GM21825 (cell line): Measurements from ENCODE around the gene SLCO3A1.
"Not testable (repeated sequence)": the region's sequence is repeated elsewhere in the genome, so short reads cannot be mapped to it uniquely, and the experiment has no call there.

Experiments used
- ATAC-seq: cut with Tn5 transposase; IDR thresholded peaks from one replicate; pipeline ENCODE4 v1.9.1; 2021; ENCODE audit warnings: mild to moderate bottlenecking, moderate library complexity; ENCODE audit not compliant: unreplicated experiment

SLCO3A1 gene

GRCh38 chr15:91961357-91961756 lies 107.8 kb downstream of the SLCO3A1 start:
- no peak for ATAC-seq

GRCh38 chr15:91963747-91964146 lies 110.2 kb downstream of the SLCO3A1 start:
- ATAC-seq = not testable (repeated sequence)

- ATAC-seq = no peak
Observed at GRCh38 chr15:91965501-91966193, 112.1 kb downstream of the SLCO3A1 start.

- ATAC-seq = no peak
Observed at GRCh38 chr15:91966194-91966552, 112.7 kb downstream of the SLCO3A1 start.

- ATAC-seq = no peak
Observed at GRCh38 chr15:91967935-91968606, 114.6 kb downstream of the SLCO3A1 start.

DNA sequence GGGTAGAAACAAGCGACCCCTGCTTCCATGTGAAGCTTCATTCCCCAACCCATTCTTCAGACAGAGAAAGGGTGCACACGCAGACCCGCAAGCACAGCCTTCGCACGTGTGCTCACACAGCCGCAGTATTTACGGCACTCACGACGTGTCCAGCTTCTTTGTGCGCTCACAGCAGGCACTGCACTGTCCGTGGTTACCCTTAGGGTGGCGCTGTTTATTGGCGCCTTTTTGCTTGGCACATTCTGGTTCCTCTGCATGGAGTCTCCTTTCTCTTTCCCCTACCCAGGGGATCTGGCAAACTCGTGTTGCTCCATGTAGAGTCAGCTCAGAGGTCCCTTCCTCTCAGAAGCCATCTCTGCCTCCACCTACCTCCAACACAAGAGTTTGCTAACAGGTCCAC lies 115.1 kb downstream of the SLCO3A1 start:
- no peak for ATAC-seq

DNA sequence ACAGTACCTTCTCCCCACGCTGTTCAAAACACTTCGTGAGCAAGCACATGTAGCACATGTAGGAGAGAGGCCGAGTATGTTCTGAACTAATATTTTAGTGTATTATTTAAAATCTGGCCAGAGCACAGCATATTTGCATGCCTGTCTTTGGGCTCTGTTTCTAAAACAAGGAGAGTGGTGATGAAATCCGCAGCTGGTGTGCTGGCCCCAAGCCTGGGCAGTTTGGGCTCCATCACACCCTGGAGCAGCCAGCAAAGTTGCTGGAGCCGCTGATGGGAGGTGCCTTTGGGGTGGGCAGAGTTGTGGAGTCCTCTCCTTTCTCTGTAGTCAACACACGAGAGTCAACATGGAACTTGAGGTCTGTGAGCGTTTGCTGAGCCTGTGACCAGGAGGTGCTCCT lies 116.6 kb downstream of the SLCO3A1 start:
- ATAC-seq = no peak

DNA sequence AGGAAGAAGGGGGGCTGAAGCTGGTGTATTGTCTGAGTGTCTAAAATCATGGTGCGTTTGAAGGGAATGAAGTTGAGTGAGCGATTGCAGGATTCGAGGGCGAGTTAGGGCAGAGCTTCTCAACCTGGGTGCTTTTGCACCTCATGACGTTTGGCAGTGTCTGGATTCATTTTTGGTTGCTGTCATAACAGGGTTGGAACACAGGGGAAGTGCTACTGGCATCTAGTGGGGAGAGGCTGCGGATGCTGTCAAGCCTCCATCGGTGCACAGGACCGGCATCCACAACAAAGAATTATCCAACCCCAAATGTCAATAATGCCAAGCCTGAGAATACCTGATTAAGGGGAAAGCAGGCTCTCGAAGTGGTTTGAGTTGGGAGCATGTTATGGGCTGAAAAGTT lies 120.0 kb downstream of the SLCO3A1 start:
- ATAC-seq = no peak

DNA sequence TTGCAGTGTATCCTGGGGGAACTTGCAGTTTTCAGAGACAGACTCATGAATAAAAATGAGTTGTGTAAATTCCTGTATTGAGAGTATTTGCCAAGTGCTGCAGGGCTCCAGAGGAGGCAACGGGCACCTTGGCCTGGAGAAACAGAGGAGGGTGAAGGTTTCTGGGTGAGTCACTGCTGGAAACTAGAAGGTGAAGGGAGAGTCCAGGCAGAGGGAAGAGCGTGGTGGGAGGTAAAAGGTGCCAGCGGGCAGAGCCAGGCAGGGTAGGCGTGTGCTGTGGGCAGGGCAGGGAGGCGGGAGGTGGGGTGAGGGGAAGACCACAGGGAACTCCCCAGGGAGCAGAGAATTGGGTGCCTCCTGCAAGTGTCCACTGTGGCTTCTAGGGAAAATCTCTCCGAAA lies 120.8 kb downstream of the SLCO3A1 start:
- ATAC-seq = no peak

GRCh38 chr15:91975241-91975978 lies 121.9 kb downstream of the SLCO3A1 start:
- no peak for ATAC-seq

DNA sequence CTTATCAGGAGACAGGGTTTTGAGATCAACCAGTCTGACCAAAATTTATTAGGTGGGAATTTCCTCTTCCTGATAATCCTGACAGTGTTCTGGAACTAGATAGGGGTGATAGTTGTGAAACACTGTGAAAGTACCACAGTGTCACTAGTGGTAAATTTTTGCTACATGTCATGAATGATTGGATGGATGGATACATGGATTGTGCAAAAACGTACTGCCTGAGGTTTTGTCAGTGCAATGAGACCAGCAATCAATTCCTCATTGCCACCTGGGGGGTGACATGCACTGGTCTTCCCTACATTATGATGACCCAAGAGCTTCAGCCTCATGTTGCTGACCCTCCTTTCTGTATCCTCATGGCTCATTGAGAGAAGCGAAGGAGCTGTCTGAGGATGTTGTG lies 123.5 kb downstream of the SLCO3A1 start:
- ATAC-seq = no peak

GRCh38 chr15:91980502-91981267 lies 127.2 kb downstream of the SLCO3A1 start:
- ATAC-seq = no peak

DNA sequence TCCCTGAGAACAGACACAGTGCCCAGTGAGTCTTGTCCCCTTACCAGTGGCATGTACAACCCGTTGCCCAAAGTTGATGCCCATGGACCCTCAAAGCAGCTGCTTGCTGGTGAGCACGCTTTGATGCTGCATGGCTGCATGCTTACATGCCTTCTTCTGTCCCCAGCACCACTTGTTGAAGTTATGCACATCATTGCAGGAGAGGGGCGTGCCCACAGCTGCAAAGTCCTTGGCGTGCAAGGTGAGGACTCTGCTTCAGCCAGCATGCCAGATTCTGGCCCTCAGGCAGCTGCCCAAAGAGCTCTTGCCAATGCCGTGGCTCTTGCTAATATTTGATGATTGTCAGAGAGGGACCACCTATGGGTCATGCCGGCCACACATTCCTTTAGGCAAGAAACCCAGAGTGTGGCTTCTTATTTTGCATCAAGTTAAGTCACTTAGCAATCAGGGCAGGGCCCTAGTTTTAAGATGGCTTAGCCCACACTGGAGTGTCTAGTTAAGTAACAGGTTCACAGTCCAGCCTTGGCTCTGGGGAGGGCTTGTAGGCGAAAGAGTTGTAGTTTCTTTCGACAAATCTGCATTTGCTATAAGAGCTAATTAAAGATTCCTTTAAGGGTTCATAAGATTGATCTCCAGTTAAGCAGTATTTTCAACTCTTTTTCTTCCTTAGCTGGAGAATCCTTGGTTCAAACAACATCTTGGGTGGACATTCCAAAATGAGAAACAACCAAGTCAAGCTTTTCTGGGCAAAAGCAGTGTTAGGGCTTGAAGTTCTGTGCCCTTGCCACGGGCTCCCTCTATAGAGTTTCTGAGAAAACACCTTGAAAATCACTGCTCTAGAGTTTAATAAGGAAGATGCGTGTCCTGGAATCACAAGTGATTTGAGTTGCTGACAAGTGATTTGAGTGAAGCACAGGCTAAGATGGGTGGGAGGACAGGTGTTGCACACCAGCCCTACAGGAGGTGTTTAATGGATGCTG lies 128.6 kb downstream of the SLCO3A1 start:
- ATAC-seq = no peak

- no peak for ATAC-seq
Observed at GRCh38 chr15:91983729-91984340, 130.3 kb downstream of the SLCO3A1 start.

- no peak for ATAC-seq
Observed at GRCh38 chr15:91985297-91985696, 131.8 kb downstream of the SLCO3A1 start.

DNA sequence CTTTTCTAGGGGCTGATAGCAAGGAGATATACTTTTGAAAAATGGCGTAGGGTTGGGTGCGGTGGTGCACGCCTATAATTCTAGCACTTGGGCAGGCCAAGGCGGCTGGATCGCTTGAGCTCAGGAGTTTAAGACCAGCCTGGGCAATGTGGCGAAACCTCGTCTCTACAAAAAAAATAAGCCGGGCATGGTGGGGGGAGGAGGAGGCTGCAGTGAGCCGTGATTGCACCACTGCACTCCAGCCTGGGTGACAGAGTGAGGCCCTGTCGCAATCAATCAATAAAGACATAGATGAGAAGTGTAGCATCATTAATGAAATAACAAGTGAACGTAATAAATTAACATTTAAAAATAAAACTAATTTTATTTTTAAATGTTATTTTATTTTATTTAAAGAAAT lies 134.6 kb downstream of the SLCO3A1 start:
- ATAC-seq = no peak

- no peak for ATAC-seq
Observed at GRCh38 chr15:91988655-91989054, 135.1 kb downstream of the SLCO3A1 start.

DNA sequence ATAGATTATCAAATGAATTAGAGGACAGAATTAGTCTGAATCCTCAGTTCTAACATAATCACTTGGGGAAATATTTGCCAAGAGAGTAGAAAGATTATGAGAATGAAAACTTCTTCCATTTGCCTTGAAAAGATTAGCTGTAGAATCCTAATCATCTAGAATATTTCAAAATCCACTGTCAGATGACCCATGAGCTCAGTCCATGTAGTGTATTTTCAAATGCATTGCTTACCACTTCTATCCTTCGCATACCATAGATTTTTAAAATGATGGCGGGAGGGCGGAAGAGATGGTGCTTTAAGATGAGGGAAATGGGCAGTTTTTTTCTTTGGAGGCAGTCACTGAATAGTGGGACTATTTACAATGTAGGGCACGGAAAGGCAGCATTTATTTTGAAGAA lies 136.3 kb downstream of the SLCO3A1 start:
- ATAC-seq = no peak

GRCh38 chr15:91992945-91993344 lies 139.4 kb downstream of the SLCO3A1 start:
- no peak for ATAC-seq

DNA sequence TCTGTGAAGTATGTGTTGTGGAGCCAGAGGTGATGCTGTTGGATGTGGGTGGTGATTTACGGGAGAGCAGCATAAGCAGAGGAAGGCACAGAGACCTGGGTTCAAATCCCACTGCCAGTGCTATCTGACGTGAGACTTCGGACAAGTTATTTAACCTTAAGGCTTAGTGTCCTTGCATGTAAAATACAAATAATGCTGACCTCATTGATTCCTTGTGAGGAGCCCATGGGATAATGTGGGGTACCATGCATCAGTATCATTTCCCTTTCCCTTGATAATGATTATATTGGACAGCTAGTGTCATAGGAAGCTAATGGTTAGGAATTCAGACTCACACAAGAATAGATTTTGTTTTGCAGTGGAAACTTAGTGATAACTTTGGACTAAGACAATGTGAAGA lies 141.6 kb downstream of the SLCO3A1 start:
- ATAC-seq = no peak
